SKM-1 (cell line): ENCODE data around the gene GMDS.
A peak's percentile ranks its signal among the peaks of the same experiment; 100 is the strongest.

Source experiments
- DNase-seq: peaks from one replicate; lab custom pipeline; 2025; ENCODE audit not compliant: unreplicated experiment; lab: John Stamatoyannopoulos, UW

The GMDS gene

GRCh38 chr6:2179950-2180349 is 65.5 kb downstream of the GMDS start:
- no peak for DNase-seq

GRCh38 chr6:2179241-2179640 is 66.2 kb downstream of the GMDS start:
- no peak for DNase-seq

GRCh38 chr6:2178125-2178524 is 67.3 kb downstream of the GMDS start:
- DNase-seq, result no peak

DNA sequence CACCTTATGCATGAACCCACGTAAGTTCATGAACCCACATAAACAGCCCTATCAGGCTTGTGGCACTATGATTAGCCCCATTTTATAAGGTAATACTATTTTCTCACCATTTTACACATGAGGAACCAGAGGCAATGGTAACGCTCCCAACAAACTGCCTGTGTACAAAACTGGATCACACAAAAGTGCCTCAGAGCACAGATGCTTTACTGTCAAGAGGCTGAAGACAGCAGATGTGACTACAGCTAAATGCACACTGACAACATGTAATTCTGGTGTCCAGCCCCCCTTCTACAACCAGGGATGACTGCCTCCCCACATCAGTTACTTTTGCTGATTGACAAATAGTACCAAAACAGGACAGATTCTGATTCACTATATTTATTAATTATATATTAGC is 69.6 kb downstream of the GMDS start:
- no peak for DNase-seq

GRCh38 chr6:2173203-2173961 is 72.0 kb downstream of the GMDS start:
- DNase-seq, result no peak

DNA sequence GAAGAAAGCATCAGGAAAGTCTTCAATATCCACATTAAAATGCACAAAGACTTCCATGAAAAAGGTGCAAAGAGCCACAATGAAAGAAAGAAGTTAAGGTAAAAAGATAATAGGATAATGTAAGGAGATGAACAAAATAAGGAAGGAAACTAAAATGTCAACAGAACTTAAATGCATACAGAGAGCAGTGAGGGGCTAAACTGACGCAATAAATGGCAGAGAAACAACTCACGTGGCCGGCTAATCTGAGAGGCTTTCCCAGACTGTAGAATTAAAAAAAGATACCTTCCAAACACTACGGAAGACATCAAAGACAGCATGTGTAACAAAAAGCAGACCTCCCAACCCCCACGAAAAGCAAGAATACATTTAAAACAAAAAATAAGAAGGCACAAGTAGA is 73.7 kb downstream of the GMDS start:
- DNase-seq, result peak; percentile 18

DNA sequence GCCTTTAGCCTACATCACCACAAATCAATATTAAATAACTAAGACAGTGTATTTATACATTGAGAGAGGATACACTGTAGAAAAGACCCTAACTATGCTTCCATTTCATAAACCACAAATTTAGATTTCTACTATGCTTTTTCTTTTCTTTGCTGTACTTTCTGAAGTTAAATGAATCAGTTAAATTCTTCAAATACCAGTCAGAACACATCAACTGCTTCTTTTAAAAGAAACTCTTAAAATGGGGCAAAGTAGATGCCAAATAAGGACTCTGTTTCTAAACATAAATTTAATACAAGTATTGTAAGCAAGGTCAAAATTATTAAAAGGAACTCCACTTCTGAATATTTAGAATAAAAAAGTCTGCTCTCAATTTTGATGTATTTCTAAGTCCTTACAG is 76.9 kb downstream of the GMDS start:
- DNase-seq, result no peak

GRCh38 chr6:2166717-2167116 is 78.7 kb downstream of the GMDS start:
- no peak for DNase-seq

DNA sequence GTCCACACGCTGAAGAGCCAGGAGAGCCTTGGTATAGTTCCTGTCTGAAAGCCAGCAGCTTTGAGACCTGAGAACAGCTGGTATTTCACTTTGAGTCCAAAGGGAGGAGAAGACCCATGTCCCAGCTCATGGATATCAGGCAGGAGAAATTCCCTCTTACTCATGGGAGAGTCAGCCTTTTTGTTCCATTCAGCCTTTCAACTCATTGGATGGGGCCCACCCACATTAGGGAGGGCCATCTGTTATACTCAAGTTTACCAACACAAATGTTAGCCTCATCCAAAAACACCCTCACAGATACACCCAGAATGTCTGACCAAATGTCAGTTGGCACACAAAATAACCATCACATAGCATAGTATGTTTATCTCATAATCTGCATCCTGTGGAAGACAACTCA is 80.1 kb downstream of the GMDS start:
- DNase-seq, result no peak

DNA sequence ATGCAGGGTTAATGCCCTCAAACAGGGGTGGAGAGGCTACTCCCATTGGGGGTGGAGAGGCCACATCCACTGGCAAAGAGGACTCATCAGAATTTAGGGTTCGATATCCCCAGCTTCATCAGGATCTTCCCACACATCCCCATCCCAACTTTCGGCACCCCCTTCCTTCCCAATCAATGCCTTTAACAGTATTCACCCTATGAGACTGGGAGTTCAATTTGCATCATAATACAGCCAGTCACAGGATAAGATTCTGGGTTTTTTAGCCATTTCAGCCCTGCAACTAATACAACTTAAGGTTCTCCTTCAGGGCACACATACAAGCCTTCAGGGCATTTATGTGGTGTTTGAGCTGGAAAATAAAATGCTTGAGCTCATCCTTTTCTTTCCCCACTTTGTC is 80.9 kb downstream of the GMDS start:
- DNase-seq, result no peak

DNA sequence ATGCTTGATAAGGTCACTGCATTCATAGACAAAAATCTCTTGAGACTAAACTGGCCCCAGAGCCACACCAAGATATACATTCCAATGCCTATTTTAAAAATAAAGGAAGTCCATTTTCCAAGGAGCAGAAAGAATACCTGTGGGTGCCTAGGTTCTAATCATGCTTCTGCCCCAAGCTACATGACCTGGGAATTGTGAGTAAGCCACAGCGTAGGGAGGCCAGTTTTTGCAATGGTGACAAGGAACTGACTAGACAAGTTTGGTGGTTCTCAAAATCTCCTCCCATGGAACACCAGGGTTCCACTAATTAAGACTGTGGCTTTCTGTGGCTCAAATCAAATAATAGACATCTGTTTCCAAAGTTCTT is 83.3 kb downstream of the GMDS start:
- DNase-seq, result no peak

DNA sequence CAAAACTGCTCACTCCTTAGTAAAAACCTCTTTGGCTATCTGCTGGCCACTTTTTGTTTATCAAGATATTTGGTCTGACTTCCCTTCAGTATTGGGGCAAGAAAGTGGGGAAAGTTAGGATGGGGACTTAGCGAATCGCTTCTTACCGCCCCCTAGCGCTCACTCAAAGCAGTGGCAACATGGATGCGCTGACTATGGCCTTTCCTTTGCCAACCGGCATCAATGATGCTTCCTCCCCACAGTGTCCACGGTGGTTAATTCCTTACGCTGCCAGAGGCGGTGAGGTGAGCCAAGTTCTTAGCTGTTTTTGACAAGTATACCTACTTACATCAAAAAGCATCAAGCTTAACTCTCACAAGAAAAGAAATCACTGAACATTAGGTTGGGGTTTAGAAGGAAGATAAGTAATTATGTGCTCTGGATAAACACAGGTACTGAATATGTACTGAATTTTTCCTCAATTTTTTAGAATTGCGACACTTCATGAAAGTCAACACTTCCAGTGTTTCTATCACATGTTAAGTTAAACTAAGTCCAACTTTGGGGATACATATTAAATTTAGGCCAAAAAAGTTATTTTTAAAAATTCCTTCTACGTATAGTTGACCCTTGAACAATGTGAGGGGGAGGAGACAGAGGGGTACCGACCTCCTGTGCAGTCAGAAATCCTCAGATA is 86.7 kb downstream of the GMDS start:
- no peak for DNase-seq

DNA sequence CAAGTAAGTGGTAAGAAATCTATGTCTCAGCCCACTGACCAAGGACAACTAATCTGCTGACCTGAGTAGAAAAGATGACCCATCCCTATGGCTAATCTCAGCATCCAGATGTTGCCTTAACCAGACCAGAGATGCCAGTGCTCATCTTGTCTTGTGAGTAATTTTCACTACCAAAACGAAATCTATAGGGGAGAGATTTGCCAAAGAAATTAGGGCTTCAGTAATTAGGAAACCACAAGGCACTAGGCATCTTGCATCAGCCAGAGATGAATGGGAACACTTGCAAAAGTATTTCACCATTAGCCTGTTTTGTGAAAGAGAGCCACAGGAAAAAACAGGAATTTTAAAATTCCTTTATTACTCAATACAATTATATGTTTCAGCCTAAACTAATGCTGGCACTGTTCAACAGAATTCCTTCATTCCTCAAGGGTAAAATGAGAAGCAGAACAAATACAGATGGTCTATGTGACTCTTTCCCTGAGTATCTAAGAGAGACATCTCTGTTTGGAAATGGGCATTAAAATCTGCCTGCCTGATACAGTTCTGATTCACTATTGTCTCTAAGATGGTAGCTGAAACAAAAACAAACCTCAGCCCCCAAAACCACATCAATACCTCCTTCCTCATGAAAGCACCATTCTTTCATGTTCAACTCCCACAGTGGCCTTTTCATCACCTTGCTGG is 87.8 kb downstream of the GMDS start:
- DNase-seq, result no peak

DNA sequence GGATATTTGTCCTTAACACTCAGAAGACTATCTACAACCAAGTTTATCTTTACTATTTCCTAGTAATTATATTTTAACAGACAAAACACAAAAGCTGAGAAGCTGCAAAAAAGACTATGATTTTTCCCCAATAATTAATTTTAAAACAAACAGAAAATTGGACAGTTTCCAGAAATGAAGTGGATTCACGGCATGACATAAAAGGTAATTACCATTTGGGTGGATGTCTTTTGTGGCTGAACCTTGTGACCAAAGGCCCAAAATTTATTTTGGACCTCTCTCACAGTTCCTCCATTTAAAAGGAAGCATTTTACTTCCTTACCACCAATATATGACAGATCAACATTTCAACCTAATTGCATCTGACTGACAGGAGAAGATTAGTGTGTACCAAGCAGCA is 90.2 kb downstream of the GMDS start:
- DNase-seq, result no peak

DNA sequence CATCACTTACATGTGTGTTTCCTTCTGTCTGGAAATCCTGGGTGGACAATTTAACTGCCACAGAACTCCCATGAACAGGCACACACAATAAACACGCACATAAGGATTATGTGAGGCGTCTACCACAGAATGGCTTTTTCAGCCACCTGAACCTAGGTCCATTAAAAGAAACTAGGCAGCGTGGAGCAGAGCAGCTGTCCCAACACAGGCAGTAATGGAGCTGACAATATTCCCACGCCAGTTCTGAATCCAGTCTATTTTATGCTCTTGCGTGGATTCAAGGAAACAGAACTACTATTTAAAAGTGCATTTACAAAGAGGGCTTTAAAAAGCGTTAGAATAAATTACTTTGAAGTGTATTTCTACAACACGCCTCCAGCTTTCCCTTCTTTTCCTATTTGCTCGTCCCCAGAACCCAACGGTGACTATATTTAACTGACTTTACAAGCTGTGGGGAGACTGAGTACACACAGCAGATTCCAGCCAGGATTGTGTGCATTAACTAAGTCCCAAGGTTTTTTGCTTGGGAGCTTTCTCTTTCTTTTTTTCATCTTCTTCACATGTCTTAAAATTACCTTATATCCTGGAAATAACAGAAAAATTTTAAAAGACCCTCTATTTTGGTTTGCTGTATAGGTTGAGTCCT is 95.9 kb downstream of the GMDS start:
- DNase-seq, result no peak

DNA sequence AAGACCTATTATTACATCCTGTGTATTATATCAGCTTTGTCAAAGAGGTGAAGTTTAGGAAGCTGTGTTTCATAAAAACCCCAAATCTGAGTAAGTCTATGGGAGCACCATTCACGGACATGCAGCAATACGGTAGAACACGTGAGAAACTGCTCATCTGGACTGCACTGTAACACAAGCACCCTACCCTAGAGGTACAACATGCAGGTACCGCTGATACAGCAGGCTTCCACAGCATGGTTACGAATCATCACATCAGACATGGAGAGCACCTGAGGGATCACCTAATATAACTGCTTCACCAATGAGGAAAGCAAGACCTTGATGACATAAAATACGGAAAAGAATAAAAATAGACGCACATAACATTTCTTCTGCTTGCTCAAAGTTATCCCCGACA is 96.7 kb downstream of the GMDS start:
- DNase-seq, result no peak

DNA sequence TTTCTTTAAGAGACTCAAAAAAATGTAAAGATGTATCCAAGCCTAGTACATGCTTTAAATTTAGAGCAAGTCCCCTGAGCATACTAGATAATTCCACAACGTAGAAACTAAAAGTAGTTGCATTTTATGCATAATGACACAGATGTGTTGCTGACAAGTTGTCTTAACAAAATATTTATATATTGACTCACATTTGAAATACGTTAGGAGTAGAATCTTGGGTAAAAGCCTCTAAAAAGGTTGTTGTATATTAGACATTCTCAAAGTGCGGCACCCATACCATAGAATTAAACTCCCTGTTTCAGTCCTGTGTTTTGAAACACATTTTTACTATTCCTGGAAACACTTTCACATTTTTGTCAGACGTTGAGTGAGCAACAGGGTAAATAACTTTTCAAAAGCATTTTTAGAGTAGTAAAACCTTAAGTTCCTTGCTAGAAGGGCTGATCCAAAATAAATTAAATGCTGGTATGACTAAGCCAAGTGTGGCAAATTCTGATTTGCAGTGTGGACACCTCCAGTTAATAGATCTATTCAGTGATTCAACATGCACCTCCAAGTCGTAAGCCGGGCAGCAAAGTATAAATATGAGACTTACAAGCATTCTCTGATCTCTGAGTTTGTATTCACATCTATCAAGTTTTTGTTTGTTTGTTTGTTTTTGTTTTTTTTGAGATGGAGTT is 97.5 kb downstream of the GMDS start:
- DNase-seq, result no peak

GRCh38 chr6:2147261-2147660 is 98.1 kb downstream of the GMDS start:
- no peak for DNase-seq

GRCh38 chr6:2144210-2144609 is 101.2 kb downstream of the GMDS start:
- DNase-seq, result no peak

DNA sequence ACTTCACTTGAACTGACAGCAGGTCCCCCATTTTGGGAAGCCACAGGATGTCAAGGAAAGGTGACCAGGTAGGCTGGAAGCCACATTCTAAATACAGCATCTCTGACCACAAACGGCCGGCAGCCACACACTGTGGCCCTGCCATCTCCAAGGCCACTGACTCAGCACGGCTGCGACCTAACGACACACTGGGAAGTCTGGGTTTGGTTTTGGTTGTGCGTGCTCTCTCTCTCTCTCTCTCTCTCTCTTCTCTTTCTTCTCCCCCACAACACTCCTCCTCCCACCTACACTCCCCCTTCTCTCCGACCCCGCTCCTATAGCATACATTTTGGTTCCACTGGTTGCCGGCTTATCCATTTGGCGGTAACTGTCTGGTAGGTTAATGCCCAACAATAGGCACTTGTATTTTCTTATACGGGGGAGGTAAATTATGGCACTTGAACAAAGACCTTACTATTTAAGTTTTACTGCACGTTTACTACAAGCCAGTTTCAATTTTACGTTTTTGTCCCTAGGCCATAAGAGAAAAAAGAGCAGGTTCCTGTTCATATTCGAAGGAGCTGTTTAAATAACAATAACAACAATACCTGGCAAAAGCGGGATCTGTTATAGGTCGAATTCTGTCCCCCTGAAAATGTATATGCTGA is 103.6 kb downstream of the GMDS start:
- no peak for DNase-seq
